Activated naive CD4-positive, alpha-beta T cell treated with anti-CD3 and anti-CD28 coated beads, Interleukin-2, amount 50 U/mL, for 24 hours (primary cell): ENCODE measurements around the gene USP26.
"Not testable (repeated sequence)": the region's sequence is repeated elsewhere in the genome, so short reads cannot be mapped to it uniquely, and the experiment has no call there.

Experiments used
- H3K27ac Mint-ChIP-seq: one replicate; pipeline ENCODE4 v1.8.0; 2021; ENCODE audit warnings: mild to moderate bottlenecking, mixed read lengths
- H3K27me3 Mint-ChIP-seq: one replicate; pipeline ENCODE4 v1.8.0; 2021; ENCODE audit warnings: mixed read lengths
- H3K36me3 Mint-ChIP-seq: one replicate; pipeline ENCODE4 v1.8.0; 2021; ENCODE audit warnings: mixed read lengths
- H3K4me1 Mint-ChIP-seq: one replicate; pipeline ENCODE4 v1.8.0; 2021; ENCODE audit warnings: mixed read lengths
- H3K4me3 Mint-ChIP-seq: one replicate; pipeline ENCODE4 v1.8.0; 2021; ENCODE audit warnings: mild to moderate bottlenecking, mixed read lengths
- H3K9me3 Mint-ChIP-seq: one replicate; pipeline ENCODE4 v1.8.0; 2021; ENCODE audit warnings: mixed read lengths

USP26 gene

GRCh38 chrX:133048751-133049150 lies 48.2 kb downstream of the USP26 start:
- Mint-ChIP-seq H3K27me3 (peaks cover 2% of the 10 kb centered on the region), H3K36me3 (no peaks in the 10 kb centered on the region), H3K27ac (no peak overlapping the region), H3K4me3 (no peak overlapping the region), H3K4me1 (no peaks in the 10 kb centered on the region), H3K9me3 (no peaks in the 10 kb centered on the region)

- Mint-ChIP-seq H3K27me3 (peaks cover 2% of the 10 kb centered on the region), H3K9me3 (no peaks in the 10 kb centered on the region), H3K36me3 (no peaks in the 10 kb centered on the region), H3K4me1 (no peaks in the 10 kb centered on the region), H3K27ac (no peak overlapping the region), H3K4me3 (no peak overlapping the region)
Measured at GRCh38 chrX:133046601-133047000, 50.3 kb downstream of the USP26 start.

- Mint-ChIP-seq H3K4me3 (no peak overlapping the region), H3K4me1 (no peaks in the 10 kb centered on the region), H3K27ac (no peak overlapping the region), H3K27me3 (peaks cover 1% of the 10 kb centered on the region), H3K36me3 (no peaks in the 10 kb centered on the region), H3K9me3 (no peaks in the 10 kb centered on the region)
Measured at GRCh38 chrX:133045986-133046385, 50.9 kb downstream of the USP26 start.

- H3K27me3 Mint-ChIP-seq, H3K27ac Mint-ChIP-seq, H3K4me3 Mint-ChIP-seq, H3K9me3 Mint-ChIP-seq, H3K4me1 Mint-ChIP-seq, H3K36me3 Mint-ChIP-seq: not testable (repeated sequence)
Measured at GRCh38 chrX:133044145-133044786, 52.6 kb downstream of the USP26 start.

GRCh38 chrX:133042260-133042659 lies 54.6 kb downstream of the USP26 start:
- Mint-ChIP-seq H3K27ac (no peak overlapping the region), H3K4me1 (no peaks in the 10 kb centered on the region)

GRCh38 chrX:133033010-133033409 lies 63.9 kb downstream of the USP26 start:
- no peaks in the 10 kb centered on the region for H3K36me3 Mint-ChIP-seq

More at GRCh38 chrX:133042260-133042659, 54.6 kb downstream of the USP26 start:
- H3K4me3 Mint-ChIP-seq = no peak overlapping the region
- H3K9me3 Mint-ChIP-seq = no peaks in the 10 kb centered on the region
- peaks cover 1% of the 10 kb centered on the region for H3K27me3 Mint-ChIP-seq
- H3K36me3 Mint-ChIP-seq = no peaks in the 10 kb centered on the region

GRCh38 chrX:133018229-133018628 lies 78.7 kb downstream of the USP26 start:
- Mint-ChIP-seq H3K27ac (no peak overlapping the region), H3K27me3 (no peaks in the 10 kb centered on the region), H3K36me3 (no peaks in the 10 kb centered on the region), H3K9me3 (no peaks in the 10 kb centered on the region), H3K4me1 (no peaks in the 10 kb centered on the region), H3K4me3 (no peak overlapping the region)

More at GRCh38 chrX:133033010-133033409, 63.9 kb downstream of the USP26 start:
- Mint-ChIP-seq H3K9me3 (no peaks in the 10 kb centered on the region), H3K4me3 (no peak overlapping the region), H3K27ac (no peak overlapping the region), H3K27me3 (peaks cover 5% of the 10 kb centered on the region), H3K4me1 (no peaks in the 10 kb centered on the region)

- Mint-ChIP-seq H3K4me3 (no peak overlapping the region), H3K9me3 (no peaks in the 10 kb centered on the region), H3K4me1 (no peaks in the 10 kb centered on the region), H3K36me3 (no peaks in the 10 kb centered on the region), H3K27me3 (no peaks in the 10 kb centered on the region), H3K27ac (no peak overlapping the region)
Measured at GRCh38 chrX:133007458-133007857, 89.5 kb downstream of the USP26 start.

- Mint-ChIP-seq H3K27me3 (no peaks in the 10 kb centered on the region), H3K9me3 (no peaks in the 10 kb centered on the region), H3K4me3 (no peak overlapping the region), H3K27ac (no peak overlapping the region), H3K4me1 (no peaks in the 10 kb centered on the region), H3K36me3 (no peaks in the 10 kb centered on the region)
Measured at GRCh38 chrX:133005616-133006015, 91.3 kb downstream of the USP26 start.

GRCh38 chrX:133005042-133005441 lies 91.9 kb downstream of the USP26 start:
- H3K9me3 Mint-ChIP-seq = no peaks in the 10 kb centered on the region
- no peak overlapping the region for H3K27ac Mint-ChIP-seq
- no peaks in the 10 kb centered on the region for H3K27me3 Mint-ChIP-seq
- H3K4me1 Mint-ChIP-seq = no peaks in the 10 kb centered on the region
- no peak overlapping the region for H3K4me3 Mint-ChIP-seq
- H3K36me3 Mint-ChIP-seq = no peaks in the 10 kb centered on the region

- Mint-ChIP-seq H3K27me3 (no peaks in the 10 kb centered on the region), H3K4me1 (no peaks in the 10 kb centered on the region), H3K9me3 (no peaks in the 10 kb centered on the region), H3K36me3 (no peaks in the 10 kb centered on the region), H3K27ac (no peak overlapping the region), H3K4me3 (no peak overlapping the region)
Measured at GRCh38 chrX:132999209-132999608, 97.7 kb downstream of the USP26 start.

- Mint-ChIP-seq H3K27ac (no peak overlapping the region), H3K9me3 (no peaks in the 10 kb centered on the region), H3K4me3 (no peak overlapping the region), H3K27me3 (peaks cover under 1% of the 10 kb centered on the region), H3K36me3 (no peaks in the 10 kb centered on the region), H3K4me1 (no peaks in the 10 kb centered on the region)
Measured at GRCh38 chrX:132990835-132991234, 106.1 kb downstream of the USP26 start.

GRCh38 chrX:132986556-132986955 lies 110.4 kb downstream of the USP26 start:
- Mint-ChIP-seq H3K4me3 (no peak overlapping the region), H3K27ac (no peak overlapping the region), H3K4me1 (no peaks in the 10 kb centered on the region), H3K36me3 (no peaks in the 10 kb centered on the region), H3K27me3 (peaks cover 2% of the 10 kb centered on the region), H3K9me3 (no peaks in the 10 kb centered on the region)

- H3K27me3 Mint-ChIP-seq = peaks cover 2% of the 10 kb centered on the region
- H3K4me3 Mint-ChIP-seq = no peak overlapping the region
- no peaks in the 10 kb centered on the region for H3K9me3 Mint-ChIP-seq
- H3K27ac Mint-ChIP-seq = no peak overlapping the region
- H3K36me3 Mint-ChIP-seq = no peaks in the 10 kb centered on the region
- no peaks in the 10 kb centered on the region for H3K4me1 Mint-ChIP-seq
Measured at GRCh38 chrX:132984058-132984650, 112.8 kb downstream of the USP26 start.

- H3K27me3 Mint-ChIP-seq = peaks cover 2% of the 10 kb centered on the region
- no peaks in the 10 kb centered on the region for H3K4me1 Mint-ChIP-seq
- H3K36me3 Mint-ChIP-seq = no peaks in the 10 kb centered on the region
- H3K4me3 Mint-ChIP-seq = no peak overlapping the region
- no peaks in the 10 kb centered on the region for H3K9me3 Mint-ChIP-seq
- no peak overlapping the region for H3K27ac Mint-ChIP-seq
Measured at GRCh38 chrX:132983496-132983895, 113.4 kb downstream of the USP26 start.

- H3K9me3 Mint-ChIP-seq, H3K4me3 Mint-ChIP-seq, H3K4me1 Mint-ChIP-seq, H3K27ac Mint-ChIP-seq, H3K27me3 Mint-ChIP-seq, H3K36me3 Mint-ChIP-seq: not testable (repeated sequence)
Measured at GRCh38 chrX:132980035-132980434, 116.9 kb downstream of the USP26 start.
